Upper lobe of left lung (tissue), 6 donors: Measurements from ENCODE around the gene FBXW7. TPM values are rescaled to one million over a fixed set of nuclear protein-coding genes. Genes with fewer than 3 reads are reported as not detected.

ENCODE experiments used
- ATAC-seq, 2 donors: fragments of 200-7000 bp; cut with Tn5 transposase; one replicate each; pipeline ENCODE4 v1.9.1; 2022; ENCODE audit warnings: mild to moderate bottlenecking in 2 of 2, moderate library complexity in 2 of 2; ENCODE audit not compliant: low FRiP score in 2 of 2
- DNase-seq, 2 donors: peaks; one replicate each; pipeline ENCODE4 v3.0.0-alpha.2; 2019 to 2020
- H3K27ac ChIP-seq, 4 donors: fragments of 200-600 bp; sonication (generic); one replicate each; pipeline ENCODE4 v1.5.1; 2016 to 2019
- H3K27me3 ChIP-seq, 4 donors: fragments of 200-600 bp; sonication (generic); one replicate each; pipeline ENCODE4 v1.5.1; 2017 to 2019
- H3K36me3 ChIP-seq, 4 donors: fragments of 200-600 bp; sonication (generic); one replicate each; pipeline ENCODE4 v1.5.1; 2016 to 2019
- H3K4me1 ChIP-seq, 4 donors: fragments of 200-600 bp; sonication (generic); one replicate each; pipeline ENCODE4 v1.5.1; 2018 to 2019
- H3K4me3 ChIP-seq, 4 donors: fragments of 200-600 bp; sonication (generic); one replicate each; pipeline ENCODE4 v1.5.1; 2017 to 2019; ENCODE audit warnings: mild to moderate bottlenecking in 2 of 4, moderate library complexity in 1 of 4
- H3K9me3 ChIP-seq, 4 donors: fragments of 200-600 bp; sonication (generic); one replicate each; pipeline ENCODE4 v1.5.1; 2018 to 2019
- EP300 ChIP-seq, 4 donors: sonication (generic); formaldehyde crosslinking; IDR thresholded peaks; one replicate each; pipeline ENCODE4 v1.5.1; 2017; ENCODE audit warnings: antibody characterized with exemption in 4 of 4, control low read depth in 2 of 4
- POLR2A ChIP-seq, 4 donors: fragments of 450-650 bp; IDR thresholded peaks; one replicate each; pipeline ENCODE4 v1.5.1; 2016 to 2017; ENCODE audit warnings: antibody characterized with exemption in 4 of 4, mild to moderate bottlenecking in 2 of 4
- POLR2AphosphoS5 ChIP-seq, 2 donors: sonication (generic); formaldehyde crosslinking; IDR thresholded peaks; one replicate each; pipeline ENCODE4 v1.5.1; 2017; ENCODE audit warnings: antibody characterized with exemption in 2 of 2
- WGBS, 2 donors: methylation state at CpG; one replicate each; pipeline ENCODE4 v1.1.5; 2017 to 2018; 5-methylcytosine and 5-hydroxymethylcytosine counted together
- total RNA-seq, 6 donors: library from RNA; depleted of rRNA in 4 of 6; stranded (reverse); fragments of >200 nt in 4 of 6; gene quantifications; one replicate each; pipeline versions ENCODE4 v1.1.0 to v1.2.1, GENCODE V29; 2016 to 2021
- TF ChIP-seq, protein P1 (sequence below), 6 experiments: fragments of 450-650 bp in 4 of 6; fragments of 200-600 bp in 2 of 6; sonication (generic) in 2 of 6; IDR thresholded peaks; one replicate each; pipeline ENCODE4 v1.5.1; 2016 to 2019; ENCODE audit warnings: antibody characterized with exemption in 6 of 6
- donor health status: DM: no; HTN: no; CAD: no; lungs with moderate emphysema.
- donor health status: DM: no; HTN: yes; CAD: no; lungs with severe emphysema.

Gene FBXW7
- total RNA-seq, 6 donors from 2014 or later, result 36.5 to 116 (median 52.5) TPM

DNA sequence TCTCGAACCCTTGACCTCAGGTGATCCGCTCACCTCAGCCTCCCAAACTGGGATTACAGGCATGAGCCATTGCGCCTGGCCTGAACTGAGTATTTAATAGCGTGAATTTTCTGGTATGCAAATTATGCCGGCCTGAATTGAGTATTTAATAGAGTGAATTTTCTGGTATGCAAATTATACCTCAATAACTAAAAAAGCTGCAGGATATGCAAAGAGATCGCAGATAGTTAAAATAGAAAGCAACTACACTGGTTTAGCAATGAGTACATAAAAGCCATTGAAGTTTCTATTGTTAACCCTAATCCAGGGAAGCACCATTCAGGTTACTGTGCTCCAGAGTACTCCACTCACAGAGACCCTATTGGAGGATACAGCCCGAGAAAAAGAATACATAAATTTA, 22.8 kb downstream of the FBXW7 start:
- no peaks in the 10 kb centered on the region for H3K36me3 ChIP-seq

DNA sequence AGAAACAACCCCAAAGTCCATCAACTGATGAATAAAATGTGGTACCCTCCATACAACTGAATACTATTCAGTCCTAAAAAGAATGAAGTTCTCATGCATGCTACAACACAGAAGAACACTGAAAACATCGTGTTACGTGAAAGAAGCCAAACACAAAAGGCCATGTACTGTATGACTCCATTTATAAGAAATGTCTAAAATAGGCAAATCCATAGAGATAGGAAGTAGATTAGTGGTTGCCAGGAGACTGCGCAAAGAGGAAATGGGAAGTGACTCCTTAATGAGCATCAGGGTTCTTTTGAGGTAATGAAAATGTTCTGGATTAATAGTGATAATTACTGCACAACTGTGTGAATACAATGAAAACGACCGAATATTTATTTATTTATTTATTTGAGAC, 23.4 kb downstream of the FBXW7 start:
- Histone ChIP-seq H3K36me3 (no peaks in the 10 kb centered on the region), H3K4me1 (peaks cover 0 to 3% (median 0%) of the 10 kb centered on the region in 4 donors), H3K4me3 (no peak overlapping the region), H3K27ac (no peak overlapping the region), H3K27me3 (no peaks in the 10 kb centered on the region), H3K9me3 (no peaks in the 10 kb centered on the region)
- 73 to 78% methylated on average over 5 of the region's 5 CpGs for WGBS, 2 donors
- TF ChIP-seq POLR2AphosphoS5 (IDR thresholded peaks at IDR 0.05) (no peak), EP300 (IDR thresholded peaks at IDR 0.05) (no peak), POLR2A (IDR thresholded peaks at IDR 0.05) (no peak)
- TF ChIP-seq, protein P1, sequence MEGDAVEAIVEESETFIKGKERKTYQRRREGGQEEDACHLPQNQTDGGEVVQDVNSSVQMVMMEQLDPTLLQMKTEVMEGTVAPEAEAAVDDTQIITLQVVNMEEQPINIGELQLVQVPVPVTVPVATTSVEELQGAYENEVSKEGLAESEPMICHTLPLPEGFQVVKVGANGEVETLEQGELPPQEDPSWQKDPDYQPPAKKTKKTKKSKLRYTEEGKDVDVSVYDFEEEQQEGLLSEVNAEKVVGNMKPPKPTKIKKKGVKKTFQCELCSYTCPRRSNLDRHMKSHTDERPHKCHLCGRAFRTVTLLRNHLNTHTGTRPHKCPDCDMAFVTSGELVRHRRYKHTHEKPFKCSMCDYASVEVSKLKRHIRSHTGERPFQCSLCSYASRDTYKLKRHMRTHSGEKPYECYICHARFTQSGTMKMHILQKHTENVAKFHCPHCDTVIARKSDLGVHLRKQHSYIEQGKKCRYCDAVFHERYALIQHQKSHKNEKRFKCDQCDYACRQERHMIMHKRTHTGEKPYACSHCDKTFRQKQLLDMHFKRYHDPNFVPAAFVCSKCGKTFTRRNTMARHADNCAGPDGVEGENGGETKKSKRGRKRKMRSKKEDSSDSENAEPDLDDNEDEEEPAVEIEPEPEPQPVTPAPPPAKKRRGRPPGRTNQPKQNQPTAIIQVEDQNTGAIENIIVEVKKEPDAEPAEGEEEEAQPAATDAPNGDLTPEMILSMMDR (IDR thresholded peaks at IDR 0.05), result no peak
- ATAC-seq (no peak), DNase-seq (no peak)

More for the DNA sequence above, 22.8 kb downstream of the FBXW7 start:
- Histone ChIP-seq H3K27ac (no peak overlapping the region), H3K4me1 (peaks cover 0 to 3% (median 0%) of the 10 kb centered on the region in 4 donors), H3K9me3 (no peaks in the 10 kb centered on the region), H3K27me3 (no peaks in the 10 kb centered on the region), H3K4me3 (no peak overlapping the region)
- DNase-seq (no peak), ATAC-seq (no peak)
- WGBS, 2 donors, result 91 to 92% methylated on average over 7 of the region's 7 CpGs
- TF ChIP-seq POLR2A (IDR thresholded peaks at IDR 0.05) (no peak), EP300 (IDR thresholded peaks at IDR 0.05) (no peak), POLR2AphosphoS5 (IDR thresholded peaks at IDR 0.05) (no peak)
- TF ChIP-seq, protein P1 (IDR thresholded peaks at IDR 0.05), result no peak

DNA sequence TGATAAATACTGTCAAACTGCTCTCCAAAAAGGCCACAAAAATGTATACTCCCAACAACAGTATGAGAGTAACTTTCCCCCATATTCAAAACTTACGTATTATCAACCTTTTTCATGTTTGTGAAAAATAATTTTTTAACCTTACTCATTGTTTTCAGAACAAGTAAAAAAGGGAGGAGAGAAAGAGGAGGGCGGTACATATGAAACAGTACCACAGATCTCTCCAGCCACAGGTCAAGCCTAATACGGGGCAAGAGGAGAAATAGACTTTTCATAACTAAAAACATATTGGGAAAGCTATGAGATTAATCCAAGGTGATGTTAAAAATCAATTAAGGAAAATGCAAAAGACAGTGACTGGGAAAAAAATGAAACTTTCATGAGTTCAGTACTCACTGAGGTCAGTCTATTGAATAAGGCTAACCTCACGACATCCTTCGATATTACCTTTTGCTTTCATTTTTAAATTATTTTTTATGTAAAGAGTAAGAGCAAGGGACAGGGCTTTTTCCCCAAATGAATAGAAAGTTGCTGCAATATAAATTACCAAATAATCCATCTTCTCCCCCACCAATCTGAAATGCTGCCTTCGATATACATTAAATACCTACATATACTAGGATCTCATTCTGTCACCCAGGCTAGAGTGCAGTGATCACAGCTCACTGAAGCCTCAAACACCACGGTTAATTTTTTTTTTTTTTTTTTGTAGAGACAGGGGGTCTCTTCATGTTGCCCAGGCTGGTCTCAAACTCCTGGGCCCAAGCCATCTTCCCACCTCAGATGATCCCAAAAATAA, 25.3 kb downstream of the FBXW7 start:
- H3K36me3 ChIP-seq, result no peaks in the 10 kb centered on the region
- H3K27me3 ChIP-seq, result no peaks in the 10 kb centered on the region
- DNase-seq, result no peak
- H3K4me1 ChIP-seq, result peaks cover 0 to 3% (median 0%) of the 10 kb centered on the region in 4 donors
- H3K9me3 ChIP-seq, result no peaks in the 10 kb centered on the region
- ATAC-seq, result no peak
- TF ChIP-seq, protein P1 (IDR thresholded peaks at IDR 0.05), result no peak
- no peak for TF ChIP-seq POLR2AphosphoS5 (IDR thresholded peaks at IDR 0.05)
- H3K27ac ChIP-seq, result no peak overlapping the region
- no peak overlapping the region for H3K4me3 ChIP-seq
- WGBS, 2 donors, result 88 to 92% methylated on average over 7 of the region's 7 CpGs

DNA sequence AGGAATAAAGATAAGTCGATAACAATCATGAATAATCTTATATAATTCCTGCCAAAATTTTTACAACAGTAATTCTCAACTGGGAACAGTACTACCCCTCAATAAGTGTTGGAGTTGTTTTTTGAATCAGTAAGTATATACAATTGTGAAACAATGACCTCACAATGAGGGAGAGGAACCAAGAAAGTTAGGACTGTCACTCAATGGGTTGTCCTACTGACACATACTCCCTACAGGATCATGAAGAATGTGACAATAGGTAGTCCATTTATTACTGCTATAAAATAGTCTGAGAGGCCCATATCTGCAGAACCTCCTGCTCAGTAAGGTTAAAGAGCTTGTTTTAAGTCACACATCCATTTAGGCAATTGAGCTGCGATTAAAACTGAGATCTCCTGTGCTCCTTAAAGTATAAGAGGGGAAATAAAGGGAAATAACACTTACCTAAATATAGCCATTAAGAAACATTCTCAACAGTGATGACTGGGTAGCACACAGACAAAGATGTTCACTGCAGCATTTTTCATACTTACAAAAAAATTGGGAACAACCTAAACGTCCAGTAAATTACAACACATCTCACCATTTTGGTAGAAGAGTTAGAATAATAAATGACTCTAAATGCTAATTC, 26.2 kb downstream of the FBXW7 start:
- no peak for ATAC-seq
- H3K27ac ChIP-seq, result no peak overlapping the region
- H3K36me3 ChIP-seq, result no peaks in the 10 kb centered on the region
- no peaks in the 10 kb centered on the region for H3K9me3 ChIP-seq
- WGBS, 2 donors, result 70 to 73% methylated on average over 3 of the region's 3 CpGs
- H3K4me1 ChIP-seq, result peaks cover 0 to 3% (median 0%) of the 10 kb centered on the region in 4 donors
- no peaks in the 10 kb centered on the region for H3K27me3 ChIP-seq
- TF ChIP-seq, protein P1 (IDR thresholded peaks at IDR 0.05), result no peak
- no peak for TF ChIP-seq POLR2AphosphoS5 (IDR thresholded peaks at IDR 0.05)
- TF ChIP-seq EP300 (IDR thresholded peaks at IDR 0.05), result no peak
- no peak for TF ChIP-seq POLR2A (IDR thresholded peaks at IDR 0.05)
- H3K4me3 ChIP-seq, result no peak overlapping the region
- no peak for DNase-seq
